ENCODE measurements around the gene ZNF619. TPM values are rescaled to one million over a fixed set of nuclear protein-coding genes. Genes with fewer than 3 reads are reported as not detected.
A peak's percentile ranks its signal among the peaks of the same experiment; 100 is the strongest.

Gene ZNF619
- total and polyA plus RNA-seq, 2 experiments from 2014 or later: 0.15 TPM; not detected in 1

- DNase-seq (ENCODE audit: low read depth in 1 of 2, low spot score in 1 of 2): no peak
- Histone ChIP-seq H3K36me3 (peaks cover 13% of the 10 kb centered on the region), H3K4me3 (no peak overlapping the region)
Observed at GRCh38 chr3:40511031-40511718, 34.3 kb downstream of the ZNF619 start.

GRCh38 chr3:40516201-40516600 is 39.3 kb downstream of the ZNF619 start:
- H3K4me1 ChIP-seq (ENCODE audit: low read depth): no peaks in the 10 kb centered on the region
- H3K27ac ChIP-seq: no peak overlapping the region
- peak in 1 of 2 donors; percentile 85 for DNase-seq (ENCODE audit: low read depth in 1 of 2, low spot score in 1 of 2)
- H3K27me3 ChIP-seq: no peaks in the 10 kb centered on the region
- no peak for TF ChIP-seq CTCF (IDR thresholded peaks at IDR 0.05; ENCODE audit: low read depth, low read length)
- no peaks in the 10 kb centered on the region for H3K9me3 ChIP-seq (ENCODE audit: low read depth)
- H3K36me3 ChIP-seq: peaks cover 8% of the 10 kb centered on the region
- no peak overlapping the region for H3K4me3 ChIP-seq

More at GRCh38 chr3:40511031-40511718, 34.3 kb downstream of the ZNF619 start:
- no peak for TF ChIP-seq CTCF (IDR thresholded peaks at IDR 0.05; ENCODE audit: low read depth, low read length)
- Histone ChIP-seq H3K27me3 (no peaks in the 10 kb centered on the region), H3K9me3 (ENCODE audit: low read depth) (no peaks in the 10 kb centered on the region), H3K27ac (no peak overlapping the region), H3K4me1 (ENCODE audit: low read depth) (peaks cover 4% of the 10 kb centered on the region)

- peaks cover 3% of the 10 kb centered on the region for H3K36me3 ChIP-seq
- DNase-seq (ENCODE audit: low read depth in 1 of 2, low spot score in 1 of 2): no peak
- no peaks in the 10 kb centered on the region for H3K27me3 ChIP-seq
- no peaks in the 10 kb centered on the region for H3K9me3 ChIP-seq (ENCODE audit: low read depth)
- no peak overlapping the region for H3K27ac ChIP-seq
- no peak for TF ChIP-seq CTCF (IDR thresholded peaks at IDR 0.05; ENCODE audit: low read depth, low read length)
- H3K4me3 ChIP-seq: no peak overlapping the region
- no peaks in the 10 kb centered on the region for H3K4me1 ChIP-seq (ENCODE audit: low read depth)
Observed at GRCh38 chr3:40518067-40518466, 41.1 kb downstream of the ZNF619 start.

- H3K36me3 ChIP-seq: peaks cover 2% of the 10 kb centered on the region
- H3K9me3 ChIP-seq (ENCODE audit: low read depth): no peaks in the 10 kb centered on the region
- H3K27me3 ChIP-seq: no peaks in the 10 kb centered on the region
- no peak overlapping the region for H3K4me3 ChIP-seq
- DNase-seq (ENCODE audit: low read depth in 1 of 2, low spot score in 1 of 2): no peak
- TF ChIP-seq CTCF (IDR thresholded peaks at IDR 0.05; ENCODE audit: low read depth, low read length): no peak
- no peak overlapping the region for H3K27ac ChIP-seq
- no peaks in the 10 kb centered on the region for H3K4me1 ChIP-seq (ENCODE audit: low read depth)
Observed at GRCh38 chr3:40518848-40519247, 41.9 kb downstream of the ZNF619 start.

- no peak for DNase-seq (ENCODE audit: low read depth in 1 of 2, low spot score in 1 of 2)
- no peak overlapping the region for H3K27ac ChIP-seq
- no peaks in the 10 kb centered on the region for H3K36me3 ChIP-seq
- no peaks in the 10 kb centered on the region for H3K9me3 ChIP-seq (ENCODE audit: low read depth)
- no peak for TF ChIP-seq CTCF (IDR thresholded peaks at IDR 0.05; ENCODE audit: low read depth, low read length)
- no peak overlapping the region for H3K4me3 ChIP-seq
- peaks cover 4% of the 10 kb centered on the region for H3K4me1 ChIP-seq (ENCODE audit: low read depth)
- H3K27me3 ChIP-seq: no peaks in the 10 kb centered on the region
Observed at GRCh38 chr3:40521254-40521653, 44.3 kb downstream of the ZNF619 start.

Data from cardiac muscle cell (in vitro differentiated cells and primary cell).